HG03108 (cell line): ENCODE measurements around the gene PIK3R5.

Source experiments
- ATAC-seq: cut with Tn5 transposase; IDR thresholded peaks from one replicate; pipeline ENCODE4 v1.9.1; 2021; ENCODE audit warnings: moderate library complexity; ENCODE audit not compliant: unreplicated experiment

The PIK3R5 gene

DNA sequence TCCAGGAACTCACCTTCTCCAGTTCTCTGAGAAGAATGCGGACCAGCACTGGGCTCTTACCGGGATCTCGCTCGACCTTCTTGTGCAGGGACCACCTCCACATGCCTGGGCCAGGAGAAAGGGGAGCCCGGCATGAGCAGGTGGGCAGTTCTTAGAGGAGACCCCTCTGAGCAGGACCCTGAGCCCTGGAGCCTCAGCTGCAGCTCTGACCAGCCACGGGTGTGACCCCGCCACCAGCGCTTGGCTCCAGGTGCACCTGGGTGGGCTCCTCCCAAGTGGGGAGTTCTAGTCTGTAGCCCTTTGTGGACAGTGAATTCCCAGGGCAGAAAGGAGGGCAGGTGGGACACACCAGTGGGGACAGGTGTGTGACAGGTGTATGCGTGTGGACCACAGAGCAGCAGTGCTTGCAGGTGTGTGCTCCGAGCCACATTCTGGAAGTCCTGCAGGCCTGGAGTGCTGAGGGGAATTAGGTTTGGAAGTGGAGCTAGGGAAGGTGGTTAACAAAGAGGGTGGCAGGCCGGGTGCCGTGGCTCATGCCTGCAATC lies 126.9 kb downstream of the PIK3R5 start:
- no peak for ATAC-seq

DNA sequence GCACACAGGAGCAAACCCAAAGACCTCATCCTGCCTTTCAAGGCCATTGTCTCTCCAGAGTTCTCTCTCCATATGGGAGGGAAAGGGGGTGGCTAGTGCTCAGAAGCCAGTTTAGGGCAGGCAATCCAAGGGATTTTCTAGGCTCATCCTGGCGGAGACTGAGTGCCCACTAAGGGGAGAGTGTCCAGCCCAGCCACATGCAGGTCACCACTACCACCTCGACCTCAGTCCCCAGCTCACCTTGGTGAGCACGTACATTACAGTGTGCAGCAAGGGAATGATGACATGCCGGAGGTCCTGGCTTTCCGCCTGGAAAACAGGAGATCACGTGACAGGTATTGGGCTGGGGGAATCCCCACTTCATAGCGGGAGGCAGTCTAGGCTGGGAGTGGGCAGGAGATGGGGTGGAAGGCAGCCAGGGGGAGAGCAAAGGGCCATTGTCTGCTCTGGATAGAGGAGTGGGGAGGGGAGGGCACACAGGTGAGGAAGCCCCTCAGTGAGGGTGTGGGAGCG lies 127.9 kb downstream of the PIK3R5 start:
- no peak for ATAC-seq

DNA sequence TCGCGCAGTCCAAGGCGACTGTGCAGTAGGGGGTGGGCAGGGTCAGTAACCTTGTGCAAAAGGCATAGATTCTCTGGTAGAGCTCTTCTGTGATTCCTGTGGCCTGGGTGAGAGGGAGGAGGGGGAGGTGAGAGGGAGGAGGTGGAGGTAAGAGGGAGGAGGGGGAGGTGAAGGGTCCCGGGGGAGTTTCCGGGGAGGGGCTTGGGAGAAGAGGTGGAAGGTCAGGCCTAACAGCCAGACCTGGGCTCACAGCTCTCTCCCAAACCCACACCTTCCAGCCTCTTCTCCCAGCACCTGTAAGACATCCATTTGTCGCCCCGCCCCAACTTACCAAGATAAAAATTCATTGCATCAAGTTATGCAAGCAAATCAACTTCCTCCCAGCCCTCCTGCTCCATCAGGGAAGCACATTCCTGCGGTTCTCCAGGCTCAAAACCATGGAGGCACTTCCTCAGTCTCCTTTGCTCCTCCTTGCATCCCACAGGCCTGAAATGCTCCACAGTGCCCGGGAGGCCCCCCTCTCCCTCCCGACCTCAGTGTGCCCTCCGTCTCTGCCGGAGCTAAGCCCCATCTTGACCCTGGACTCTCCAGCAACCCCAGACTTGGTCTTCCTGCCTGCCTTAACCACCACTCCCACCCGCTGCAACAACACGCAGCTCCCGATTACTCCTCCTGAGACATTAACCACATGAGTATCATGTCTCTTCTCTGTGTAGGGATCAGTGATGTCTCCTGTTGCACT lies 128.5 kb downstream of the PIK3R5 start:
- ATAC-seq: no peak

DNA sequence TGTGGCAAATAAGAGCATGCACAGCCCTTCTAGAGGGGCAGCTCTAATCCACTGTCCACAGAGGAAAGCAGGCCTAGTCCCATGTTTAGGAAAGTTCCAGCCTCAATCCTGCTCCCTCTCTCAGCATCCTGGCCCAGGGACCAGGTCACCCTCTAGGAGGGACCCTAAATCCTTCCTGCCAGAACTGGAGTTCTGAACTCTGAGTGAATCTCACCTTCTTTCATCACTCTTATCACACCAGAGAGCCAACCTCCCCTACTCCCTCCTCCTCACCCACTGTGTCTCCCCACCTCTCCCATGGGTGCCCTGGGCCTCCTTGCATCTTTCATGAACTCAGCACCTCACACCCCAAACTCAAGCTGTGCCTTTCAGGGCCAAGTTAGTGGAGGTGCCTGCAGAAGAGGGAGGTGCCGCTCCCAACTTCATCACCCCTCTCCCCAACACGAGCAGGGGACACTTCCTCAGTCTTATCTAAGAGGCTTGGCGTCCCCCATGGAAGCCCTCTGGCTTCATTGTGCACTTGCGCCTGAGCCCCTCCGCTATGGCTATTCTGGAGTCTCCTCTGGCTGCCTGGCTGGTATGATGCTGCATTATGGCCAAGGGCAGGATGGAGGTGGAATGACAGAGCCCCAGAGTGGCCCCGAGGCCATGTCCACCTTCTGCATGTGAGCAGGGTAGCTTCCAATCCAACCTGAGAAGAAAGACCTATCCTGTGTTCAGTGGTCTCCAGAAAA lies 129.7 kb downstream of the PIK3R5 start:
- no peak for ATAC-seq

DNA sequence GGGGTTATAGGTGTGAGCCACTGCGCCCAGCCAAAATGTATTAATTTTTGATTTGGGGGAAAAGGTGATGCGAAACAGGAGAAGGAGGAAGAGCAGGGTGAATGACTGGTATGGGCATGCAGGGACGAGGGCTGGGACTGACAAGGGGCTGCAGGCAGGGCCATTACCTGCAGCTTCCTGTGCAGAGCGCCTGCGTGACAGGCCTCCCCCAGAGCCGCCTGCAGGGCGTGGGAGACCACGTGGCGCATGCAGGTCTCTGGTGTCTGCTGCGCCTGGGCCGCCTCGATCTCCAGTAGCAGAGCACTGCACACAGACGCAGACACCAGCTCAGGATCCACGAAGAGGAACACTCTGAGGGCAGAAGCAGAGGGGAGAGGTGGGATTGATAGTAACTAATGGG lies 130.4 kb downstream of the PIK3R5 start:
- ATAC-seq: no peak

DNA sequence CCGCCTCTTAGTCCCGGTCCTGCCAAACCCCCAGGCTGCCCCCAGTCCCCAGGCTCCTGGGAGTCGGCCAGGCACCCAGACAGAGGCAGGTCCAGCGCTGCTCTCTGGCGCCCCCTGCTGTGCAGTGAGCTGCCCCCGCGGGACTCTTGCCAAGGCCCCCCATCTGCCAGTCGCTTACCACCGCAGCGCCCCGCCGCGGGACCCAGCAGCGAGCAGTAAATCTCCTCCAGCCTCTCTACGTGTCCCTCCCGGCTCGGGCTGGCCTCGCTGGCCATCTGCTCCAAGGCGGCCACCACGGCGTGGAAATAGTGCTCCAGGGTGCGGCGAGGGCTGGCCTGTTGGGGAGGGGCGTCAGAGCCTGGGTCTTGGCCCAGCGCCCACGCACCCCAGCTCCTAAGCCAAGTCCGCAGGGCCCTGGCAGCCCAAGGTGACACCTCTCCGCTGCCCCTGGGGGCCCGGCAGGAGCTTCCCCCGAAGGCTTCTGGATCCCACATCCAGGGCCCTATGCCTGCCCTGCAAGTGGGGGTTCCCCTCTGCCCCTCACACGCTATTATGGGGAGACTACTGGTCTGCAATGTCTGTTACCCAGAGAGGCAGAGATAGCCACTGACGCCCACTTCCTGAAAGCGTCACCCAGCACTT lies 132.7 kb downstream of the PIK3R5 start:
- no peak for ATAC-seq

DNA sequence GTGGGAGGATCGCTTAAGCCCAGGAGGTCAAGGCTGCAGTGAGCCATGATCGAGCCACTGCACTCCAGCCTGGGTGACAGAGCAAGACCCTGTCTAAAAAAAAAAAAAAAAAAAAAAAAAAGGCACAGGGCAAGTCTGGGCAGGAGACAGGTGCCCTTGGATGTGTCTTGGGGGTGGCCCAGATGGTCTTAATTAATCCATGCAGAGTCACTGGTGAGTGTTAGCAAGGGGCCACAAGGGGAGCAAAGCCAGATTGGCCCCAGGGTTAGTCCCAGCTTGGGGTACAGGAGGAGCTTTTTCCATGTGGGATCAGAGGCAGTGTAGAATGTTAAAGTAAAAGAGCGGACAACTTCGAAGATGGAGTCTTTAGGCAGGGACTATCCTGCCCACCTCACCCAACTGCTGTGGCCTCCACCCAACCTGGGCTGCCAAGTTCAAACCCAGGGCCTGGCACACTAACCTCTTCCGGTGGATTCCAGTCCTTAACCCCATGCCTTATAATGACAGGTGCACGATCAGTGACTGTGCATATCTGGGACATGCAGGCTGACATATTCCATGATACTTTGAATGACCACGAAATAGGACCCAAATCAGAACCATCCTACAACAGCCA lies 134.2 kb downstream of the PIK3R5 start:
- no peak for ATAC-seq

DNA sequence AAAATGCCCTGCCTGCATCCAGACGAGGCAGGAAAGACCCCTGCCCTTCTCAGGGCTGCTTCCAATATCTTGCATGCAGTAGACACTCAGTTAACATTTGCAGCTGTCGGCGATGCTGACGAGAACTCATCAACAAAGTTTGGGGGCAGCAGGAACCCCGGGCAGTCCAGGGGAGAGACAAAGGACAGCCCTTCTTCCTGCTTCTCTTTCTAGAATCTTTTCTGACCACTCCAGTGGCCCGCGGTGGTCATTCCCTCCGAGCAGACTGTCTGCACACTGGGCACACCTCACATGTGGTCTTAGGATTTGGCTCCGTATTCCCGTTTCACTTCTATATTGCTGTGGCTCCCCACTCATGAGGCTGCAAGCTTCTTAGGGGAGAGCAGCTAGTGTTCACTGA lies 135.4 kb downstream of the PIK3R5 start:
- no peak for ATAC-seq

DNA sequence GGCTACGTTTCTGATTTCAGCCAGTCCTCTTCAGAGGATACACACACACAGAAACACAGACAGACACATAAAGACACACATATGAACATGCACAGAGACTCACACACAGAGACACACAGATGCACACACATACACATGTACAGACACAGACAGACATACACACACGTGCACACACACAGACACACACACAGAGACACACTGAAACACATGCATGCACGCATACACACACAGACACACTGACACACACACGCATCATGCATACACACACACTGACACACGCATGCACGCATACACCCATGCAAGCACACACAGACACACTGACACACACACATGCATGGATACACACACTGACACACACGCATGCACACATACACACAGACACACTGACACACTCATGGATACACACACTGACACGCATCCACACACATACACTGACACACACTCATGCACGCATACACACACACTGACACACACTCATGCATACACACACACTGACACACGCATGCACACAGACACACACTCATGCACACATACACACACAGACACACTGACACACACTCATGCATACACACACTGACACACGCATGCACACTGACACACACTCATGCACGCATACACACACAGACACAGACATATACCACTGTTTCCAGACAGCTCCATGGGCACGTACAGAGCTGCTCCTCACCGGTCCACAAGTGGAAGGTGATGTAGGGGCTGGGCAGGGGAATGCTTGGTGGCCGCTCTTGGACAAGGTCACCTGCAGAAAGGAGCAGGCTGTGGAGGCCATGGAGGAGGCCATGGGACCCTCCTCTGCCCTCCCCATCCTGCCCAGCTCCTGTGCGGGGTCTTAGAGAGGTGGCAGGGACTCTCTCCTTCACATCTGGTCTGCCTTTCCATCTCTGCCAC lies 136.2 kb downstream of the PIK3R5 start:
- no peak for ATAC-seq
